Measurements from ENCODE around the gene RPS6KL1. TPM values are rescaled to one million over a fixed set of nuclear protein-coding genes. Genes with fewer than 3 reads are reported as not detected.

Gene RPS6KL1
- total and polyA plus RNA-seq, 12 donors = 10.3 to 27.1 (median 21.9) TPM

- no peak for TF ChIP-seq CTCF (IDR thresholded peaks at IDR 0.05)
- peak in 6 of 8 donors; percentile 16 to 81 (median 60) for ATAC-seq
- intact Hi-C loops (cut with DNase I) = loop anchor here in 1 of 10 donors (5.0 kb wide), 1 partner anchor 37 kb away; the partner anchor contains the start of gene EIF2B2
- DNase-seq = no peak
- 58 to 60% methylated on average over 4 of the region's 4 CpGs for WGBS, 2 donors
- Histone ChIP-seq H3K4me3 (no peak overlapping the region), H3K27me3 (no peaks in the 10 kb centered on the region), H3K27ac (peak overlapping the region in 8 of 10 donors; percentile 12 to 68 (median 57)), H3K9me3 (no peaks in the 10 kb centered on the region), H3K4me1 (peaks cover 0 to 31% (median 22%) of the 10 kb centered on the region in 9 donors), H3K36me3 (no peaks in the 10 kb centered on the region)
Measured at GRCh38 chr14:74964787-74965485, 41.9 kb upstream of the RPS6KL1 start.

- no peak for TF ChIP-seq CTCF (IDR thresholded peaks at IDR 0.05)
- Histone ChIP-seq H3K27ac (peak overlapping the region in 2 of 10 donors; percentile 63 to 68), H3K4me1 (peaks cover 0 to 31% (median 22%) of the 10 kb centered on the region in 9 donors), H3K27me3 (no peaks in the 10 kb centered on the region), H3K4me3 (no peak overlapping the region), H3K36me3 (no peaks in the 10 kb centered on the region), H3K9me3 (no peaks in the 10 kb centered on the region)
- intact Hi-C loops (cut with DNase I) = no loop called here
- 39 to 41% methylated on average over 9 of the region's 9 CpGs for WGBS, 2 donors
- peak in 7 of 8 donors; percentile 12 to 79 (median 32) for ATAC-seq
- no peak for DNase-seq
Measured at GRCh38 chr14:74963705-74964271, 40.7 kb upstream of the RPS6KL1 start.

- DNase-seq (no peak), ATAC-seq (peak in 1 of 8 donors; percentile 22)
- H3K36me3 ChIP-seq = no peaks in the 10 kb centered on the region
- WGBS, 2 donors = 66 to 70% methylated on average over 12 of the region's 12 CpGs
- H3K27ac ChIP-seq = peak overlapping the region in 1 of 10 donors; percentile 63
- H3K27me3 ChIP-seq = no peaks in the 10 kb centered on the region
- no peak overlapping the region for H3K4me3 ChIP-seq
- H3K4me1 ChIP-seq = peaks cover 0 to 31% (median 22%) of the 10 kb centered on the region in 9 donors
- TF ChIP-seq CTCF (IDR thresholded peaks at IDR 0.05) = no peak
- H3K9me3 ChIP-seq = no peaks in the 10 kb centered on the region
- intact Hi-C loops (cut with DNase I) = no loop called here
Measured at GRCh38 chr14:74963178-74963704, 40.2 kb upstream of the RPS6KL1 start.

GRCh38 chr14:74962493-74962892, 39.4 kb upstream of the RPS6KL1 start:
- intact Hi-C loops (cut with DNase I) = no loop called here
- ATAC-seq (no peak), DNase-seq (no peak)
- no peak overlapping the region for H3K4me3 ChIP-seq
- H3K4me1 ChIP-seq = peaks cover 0 to 31% (median 22%) of the 10 kb centered on the region in 9 donors
- H3K27me3 ChIP-seq = no peaks in the 10 kb centered on the region
- H3K27ac ChIP-seq = no peak overlapping the region
- WGBS, 2 donors = 85 to 87% methylated on average over 8 of the region's 8 CpGs
- H3K9me3 ChIP-seq = no peaks in the 10 kb centered on the region
- no peaks in the 10 kb centered on the region for H3K36me3 ChIP-seq
- no peak for TF ChIP-seq CTCF (IDR thresholded peaks at IDR 0.05)
